RWPE2 (cell line): ENCODE measurements around the gene TAL2.
"Not testable (repeated sequence)": the region's sequence is repeated elsewhere in the genome, so short reads cannot be mapped to it uniquely, and the experiment has no call there.

Experiments
- ATAC-seq: fragments of 200-7000 bp; cut with Tn5 transposase; 3 replicates; pipeline ENCODE4 v1.9.1; 2021; ENCODE audit warnings: low read depth
- DNase-seq: peaks from one replicate; pipeline ENCODE4 v3.0.0-alpha.2; 2020; ENCODE audit warnings: low spot score
- H3K27ac ChIP-seq: fragments of 450-650 bp; 2 replicates; pipeline ENCODE4 v1.5.1; 2017; ENCODE audit warnings: mild to moderate bottlenecking; ENCODE audit not compliant: poor library complexity, severe bottlenecking
- H3K27me3 ChIP-seq: fragments of 250-450 bp; sonication (Bioruptor Pico); 2 replicates; pipeline ENCODE4 v1.5.1; 2021; ENCODE audit warnings: mild to moderate bottlenecking, moderate library complexity; ENCODE audit not compliant: insufficient read depth, poor library complexity, severe bottlenecking
- H3K36me3 ChIP-seq: fragments of 250-450 bp; sonication (Bioruptor Pico); 2 replicates; pipeline ENCODE4 v1.5.1; 2020; ENCODE audit warnings: low read depth, mild to moderate bottlenecking, moderate library complexity
- H3K4me1 ChIP-seq: fragments of 250-450 bp; sonication (Bioruptor Pico); 2 replicates; pipeline ENCODE4 v1.5.1; 2021; ENCODE audit warnings: mild to moderate bottlenecking, moderate library complexity; ENCODE audit not compliant: insufficient read depth, poor library complexity, severe bottlenecking
- H3K4me3 ChIP-seq: fragments of 250-450 bp; sonication (Bioruptor Pico); 2 replicates; pipeline ENCODE4 v1.5.1; 2021; ENCODE audit warnings: mild to moderate bottlenecking, moderate library complexity; ENCODE audit not compliant: severe bottlenecking
- H3K9me3 ChIP-seq: fragments of 250-450 bp; sonication (Bioruptor Pico); 2 replicates; pipeline ENCODE4 v1.5.1; 2021; ENCODE audit warnings: mild to moderate bottlenecking, moderate library complexity; ENCODE audit not compliant: severe bottlenecking
- TF ChIP-seq, protein P1 (sequence below): fragments of 450-650 bp; IDR thresholded peaks from one replicate; pipeline ENCODE4 v1.5.1; 2017; ENCODE audit warnings: mild to moderate bottlenecking, moderate library complexity; ENCODE audit not compliant: poor library complexity, severe bottlenecking

The TAL2 gene

DNA sequence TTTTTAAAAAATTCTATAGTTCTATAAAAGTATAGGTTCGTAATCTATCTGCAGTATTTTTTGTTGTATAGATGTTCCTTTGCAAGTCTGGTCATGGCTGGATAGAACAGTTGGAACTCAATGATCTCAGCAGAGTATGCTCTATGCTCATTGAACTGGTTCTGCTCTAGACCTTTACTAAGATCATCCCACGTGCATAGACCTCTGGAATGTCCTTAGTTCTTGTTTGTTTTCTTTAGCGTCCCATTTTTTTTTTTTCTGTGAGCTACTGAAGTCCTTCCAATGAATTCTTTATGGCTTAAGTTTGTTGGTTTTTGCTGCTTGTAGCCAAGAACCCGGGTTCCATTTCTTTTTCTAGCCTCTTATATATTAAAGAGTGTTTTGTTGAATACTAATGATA is 35.6 kb downstream of the TAL2 start:
- DNase-seq (no peak), ATAC-seq (no peak)
- peaks cover 5% of the 10 kb centered on the region for H3K4me1 ChIP-seq

DNA sequence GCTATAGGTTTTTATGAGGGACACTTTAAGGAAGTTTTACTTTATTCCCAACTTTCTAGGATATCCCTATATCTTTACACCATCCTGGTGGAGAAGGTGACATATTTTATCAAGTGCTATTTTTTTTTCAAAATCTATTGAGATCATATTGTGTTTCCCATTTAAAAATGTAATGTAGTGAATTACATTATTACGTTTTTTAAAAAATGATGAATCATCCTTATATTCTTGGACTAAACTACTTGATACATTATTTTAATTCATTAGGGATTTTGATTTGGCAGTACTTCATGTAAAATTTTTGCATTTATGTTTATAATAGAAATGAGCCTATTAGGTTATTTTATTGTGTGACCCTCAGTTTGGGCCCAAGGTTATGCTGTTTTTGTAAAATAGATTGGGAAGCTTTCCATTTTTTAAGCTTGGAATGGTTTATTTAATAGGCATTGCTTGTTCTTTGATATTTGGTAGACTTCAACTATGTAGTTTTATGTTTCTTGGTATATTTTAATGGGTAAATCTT is 36.2 kb downstream of the TAL2 start:
- DNase-seq (no peak), ATAC-seq (no peak)
- no peak overlapping the region for H3K4me3 ChIP-seq
- H3K27ac ChIP-seq = no peak overlapping the region
- TF ChIP-seq, protein P1, sequence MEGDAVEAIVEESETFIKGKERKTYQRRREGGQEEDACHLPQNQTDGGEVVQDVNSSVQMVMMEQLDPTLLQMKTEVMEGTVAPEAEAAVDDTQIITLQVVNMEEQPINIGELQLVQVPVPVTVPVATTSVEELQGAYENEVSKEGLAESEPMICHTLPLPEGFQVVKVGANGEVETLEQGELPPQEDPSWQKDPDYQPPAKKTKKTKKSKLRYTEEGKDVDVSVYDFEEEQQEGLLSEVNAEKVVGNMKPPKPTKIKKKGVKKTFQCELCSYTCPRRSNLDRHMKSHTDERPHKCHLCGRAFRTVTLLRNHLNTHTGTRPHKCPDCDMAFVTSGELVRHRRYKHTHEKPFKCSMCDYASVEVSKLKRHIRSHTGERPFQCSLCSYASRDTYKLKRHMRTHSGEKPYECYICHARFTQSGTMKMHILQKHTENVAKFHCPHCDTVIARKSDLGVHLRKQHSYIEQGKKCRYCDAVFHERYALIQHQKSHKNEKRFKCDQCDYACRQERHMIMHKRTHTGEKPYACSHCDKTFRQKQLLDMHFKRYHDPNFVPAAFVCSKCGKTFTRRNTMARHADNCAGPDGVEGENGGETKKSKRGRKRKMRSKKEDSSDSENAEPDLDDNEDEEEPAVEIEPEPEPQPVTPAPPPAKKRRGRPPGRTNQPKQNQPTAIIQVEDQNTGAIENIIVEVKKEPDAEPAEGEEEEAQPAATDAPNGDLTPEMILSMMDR = no peak
- H3K9me3 ChIP-seq = no peaks in the 10 kb centered on the region
- H3K27me3 ChIP-seq = no peaks in the 10 kb centered on the region
- peaks cover 5% of the 10 kb centered on the region for H3K4me1 ChIP-seq
- H3K36me3 ChIP-seq = no peaks in the 10 kb centered on the region

More for the DNA sequence above, 35.6 kb downstream of the TAL2 start:
- no peaks in the 10 kb centered on the region for H3K9me3 ChIP-seq
- H3K27ac ChIP-seq = no peak overlapping the region
- peaks cover 4% of the 10 kb centered on the region for H3K27me3 ChIP-seq
- H3K4me3 ChIP-seq = no peak overlapping the region
- no peaks in the 10 kb centered on the region for H3K36me3 ChIP-seq
- TF ChIP-seq, protein P1 = no peak

DNA sequence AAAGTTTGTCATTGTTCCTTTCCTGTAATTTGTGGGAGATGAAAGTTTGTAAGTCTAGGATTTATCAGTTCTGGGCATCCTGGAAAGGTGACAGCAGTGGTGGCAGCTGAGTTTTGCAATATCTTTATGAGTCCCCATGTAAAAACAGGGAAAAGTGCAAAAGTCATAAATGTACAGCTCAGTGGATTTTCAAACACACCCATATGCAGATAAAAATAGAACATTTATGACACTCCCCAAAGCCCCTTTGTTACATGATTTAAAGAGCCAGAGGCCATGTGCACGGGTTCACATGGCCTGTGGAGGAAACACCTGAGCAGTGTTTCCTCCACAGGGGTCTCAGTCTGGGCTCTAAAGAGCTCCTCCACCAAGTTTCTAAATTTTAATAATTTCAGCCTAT is 38.4 kb downstream of the TAL2 start:
- H3K4me3 ChIP-seq = no peak overlapping the region
- peaks cover 3% of the 10 kb centered on the region for H3K4me1 ChIP-seq
- no peaks in the 10 kb centered on the region for H3K9me3 ChIP-seq
- DNase-seq = no peak
- TF ChIP-seq, protein P1 = no peak
- no peak overlapping the region for H3K27ac ChIP-seq
- H3K27me3 ChIP-seq = no peaks in the 10 kb centered on the region
- no peaks in the 10 kb centered on the region for H3K36me3 ChIP-seq
- ATAC-seq = no peak

DNA sequence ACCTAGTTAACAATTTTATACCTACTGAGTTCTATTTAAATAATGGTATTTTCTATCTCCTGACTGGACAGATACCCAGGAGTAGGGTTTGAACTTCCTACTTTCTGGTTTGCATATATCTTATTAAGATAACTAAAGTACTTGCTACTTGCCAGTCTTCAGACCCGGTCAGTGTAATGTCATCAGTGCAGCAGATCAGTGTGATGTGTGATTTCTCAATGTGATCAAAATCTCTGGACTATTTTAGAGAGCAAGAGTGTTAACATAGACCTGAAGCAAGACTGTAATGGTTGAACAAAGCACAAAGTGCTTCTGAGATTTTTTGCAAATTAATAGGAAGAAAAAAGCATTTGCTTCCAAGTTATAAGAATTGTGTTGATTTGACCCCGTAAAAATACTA is 38.9 kb downstream of the TAL2 start:
- no peaks in the 10 kb centered on the region for H3K4me1 ChIP-seq
- H3K4me3 ChIP-seq = no peak overlapping the region
- no peaks in the 10 kb centered on the region for H3K27me3 ChIP-seq
- TF ChIP-seq, protein P1 = no peak
- no peaks in the 10 kb centered on the region for H3K9me3 ChIP-seq
- ATAC-seq (no peak), DNase-seq (no peak)
- H3K27ac ChIP-seq = no peak overlapping the region
- H3K36me3 ChIP-seq = no peaks in the 10 kb centered on the region

DNA sequence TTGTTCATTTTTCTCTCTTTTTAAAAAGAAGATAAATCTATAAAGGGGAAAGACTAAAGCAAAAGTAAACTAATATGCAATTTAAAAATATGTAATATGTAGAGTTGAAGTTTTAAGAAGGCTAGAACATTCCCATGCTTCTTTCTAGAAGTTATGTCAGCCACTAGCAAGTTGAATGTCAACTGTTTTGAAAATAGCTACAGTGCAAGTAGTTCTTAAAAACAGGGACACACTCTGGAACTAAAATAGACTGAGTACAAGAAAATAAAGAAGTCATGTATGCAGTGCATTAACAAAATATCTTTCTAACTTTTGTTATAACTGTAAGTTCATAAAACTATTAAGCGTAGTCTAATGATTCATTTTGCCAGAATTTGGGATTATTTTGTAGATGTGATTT is 40.0 kb downstream of the TAL2 start:
- Histone ChIP-seq H3K4me3 (no peak overlapping the region), H3K36me3 (no peaks in the 10 kb centered on the region), H3K4me1 (no peaks in the 10 kb centered on the region), H3K27me3 (no peaks in the 10 kb centered on the region), H3K27ac (no peak overlapping the region), H3K9me3 (no peaks in the 10 kb centered on the region)
- TF ChIP-seq, protein P1 = no peak
- DNase-seq = no peak
- no peak for ATAC-seq

DNA sequence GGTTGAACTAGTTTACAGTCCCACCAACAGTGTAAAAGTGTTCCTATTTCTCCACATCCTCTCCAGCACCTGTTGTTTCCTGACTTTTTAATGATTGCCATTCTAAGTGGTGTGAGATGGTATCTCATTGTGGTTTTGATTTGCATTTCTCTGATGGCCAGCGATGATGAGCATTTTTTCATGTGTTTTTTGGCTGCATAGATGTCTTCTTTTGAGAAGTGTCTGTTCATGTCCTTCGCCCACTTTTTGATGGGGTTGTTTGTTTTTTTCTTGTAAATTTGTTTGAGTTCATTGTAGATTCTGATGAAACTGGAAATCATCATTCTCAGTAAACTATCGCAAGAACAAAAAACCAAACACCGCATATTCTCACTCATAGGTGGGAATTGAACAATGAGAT is 41.4 kb downstream of the TAL2 start:
- not testable (repeated sequence) for H3K27ac ChIP-seq, H3K4me1 ChIP-seq, H3K4me3 ChIP-seq, H3K36me3 ChIP-seq, H3K9me3 ChIP-seq, H3K27me3 ChIP-seq, ATAC-seq, DNase-seq
